Germinal center (tissue), 1 donor: ENCODE data around the gene EEFSEC.
"Not testable (repeated sequence)": the region's sequence is repeated elsewhere in the genome, so short reads cannot be mapped to it uniquely, and the experiment has no call there.

ENCODE experiments used
- DNase-seq: peaks from one replicate; pipeline ENCODE4 v3.0.0; 2012; ENCODE audit warnings: mixed read lengths, low spot score

EEFSEC gene

DNA sequence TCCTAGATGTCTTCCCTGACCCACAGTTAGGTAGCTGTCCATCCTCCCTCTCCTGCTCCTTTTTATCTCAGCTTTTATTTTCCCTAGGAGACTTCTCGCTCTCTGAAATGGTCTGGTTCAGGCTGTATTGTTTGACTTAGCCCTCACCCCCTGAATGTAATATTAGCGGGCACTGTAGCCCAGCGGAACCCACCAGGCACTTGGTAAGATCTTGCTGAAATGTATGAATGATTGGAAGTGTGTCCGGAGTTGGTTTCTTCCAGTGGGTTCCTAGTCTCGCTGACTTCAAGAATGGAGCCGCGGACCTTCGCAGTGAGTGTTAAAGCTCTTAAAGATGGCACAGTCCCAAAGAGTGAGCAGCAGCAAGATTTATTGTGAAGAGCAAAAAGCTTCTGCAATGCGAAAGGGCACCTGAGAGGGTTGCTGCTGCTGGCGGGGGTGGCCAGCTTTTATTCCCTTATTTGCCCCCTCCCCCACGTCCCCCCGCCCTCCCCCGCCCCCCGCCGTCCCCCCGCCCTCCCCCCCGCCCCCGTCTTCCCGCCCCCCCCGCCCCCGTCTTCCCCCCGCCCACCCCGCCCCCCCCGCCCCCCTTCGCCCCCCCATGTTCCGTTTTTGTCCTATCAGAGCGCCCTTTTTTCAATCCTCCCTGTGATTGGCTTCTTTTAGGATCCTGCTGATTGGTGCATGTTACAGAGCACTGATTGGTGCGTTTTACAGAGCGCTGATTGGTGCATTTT is 694 bp upstream of the EEFSEC start:
- no peak for DNase-seq

DNA sequence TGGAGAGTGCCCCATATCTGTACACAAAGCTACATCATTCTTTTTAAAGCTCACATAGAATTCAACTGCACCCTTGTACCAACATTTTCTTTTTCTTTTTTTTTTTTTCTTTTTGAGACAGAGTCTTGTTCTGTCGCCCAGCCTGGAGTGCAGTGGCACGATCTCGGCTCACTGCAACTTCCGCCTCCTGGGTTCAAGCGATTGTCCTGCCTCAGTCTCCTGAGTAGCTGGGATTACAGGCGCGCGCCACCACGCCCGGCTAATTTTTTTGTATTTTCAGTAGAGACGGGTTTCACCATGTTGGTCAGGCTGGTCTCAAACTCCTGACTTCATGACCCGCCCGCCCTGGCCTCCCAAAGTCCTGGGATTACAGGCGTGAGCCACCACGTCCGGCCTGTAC is 1.1 kb downstream of the EEFSEC start:
- DNase-seq, result not testable (repeated sequence)

DNA sequence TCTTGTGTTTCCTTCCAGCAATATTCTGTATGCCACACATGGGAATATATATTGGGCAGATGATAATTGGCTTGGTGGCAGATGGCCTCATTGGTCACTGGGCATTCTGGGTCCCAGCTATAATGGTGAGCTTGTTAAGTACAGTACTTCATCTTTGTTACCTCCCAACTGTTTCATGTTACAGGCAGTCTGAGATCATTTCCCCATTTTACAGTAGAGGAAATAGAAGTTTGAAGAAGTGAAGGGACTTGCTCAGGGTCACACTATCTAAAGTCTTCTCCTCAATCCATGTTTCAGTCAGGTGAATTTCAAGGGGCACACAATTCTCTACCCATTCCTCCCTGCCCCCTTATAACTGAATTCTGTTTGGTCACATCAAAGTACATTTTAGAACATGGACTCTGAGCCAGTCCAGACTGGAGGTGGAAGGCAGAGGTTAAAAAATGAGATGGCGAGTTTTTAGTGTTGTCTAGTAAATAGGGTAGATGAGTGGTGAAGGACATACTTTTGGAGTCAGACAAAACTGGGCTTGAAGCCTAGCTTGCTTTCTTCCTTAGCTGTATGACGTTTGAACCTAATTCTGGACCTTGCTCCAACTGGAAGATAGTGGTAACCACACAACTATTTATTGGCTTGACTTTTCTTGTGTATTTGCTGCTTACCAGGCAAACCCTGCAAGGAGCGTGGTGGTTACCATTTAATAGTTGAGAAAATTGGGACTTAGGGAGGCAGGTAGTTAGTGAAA is 2.5 kb downstream of the EEFSEC start:
- DNase-seq, result no peak

DNA sequence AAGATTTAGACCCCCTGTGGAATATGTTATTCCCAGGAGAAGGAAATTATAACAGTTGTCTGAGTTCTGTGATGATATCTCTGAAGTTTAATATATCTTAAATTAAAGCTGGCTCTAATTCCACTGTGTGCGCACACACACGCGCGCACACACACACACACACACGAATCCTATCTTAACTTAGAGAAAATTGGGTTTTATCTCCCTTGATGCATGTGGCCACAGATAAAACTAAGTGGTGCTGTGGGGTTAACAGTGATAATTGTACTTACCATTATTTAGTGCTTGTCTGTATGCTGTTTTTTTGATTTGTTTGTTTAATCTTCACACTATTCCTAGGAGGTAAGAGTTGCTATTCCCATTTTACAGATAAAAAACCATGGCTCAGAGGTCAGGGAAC is 7.4 kb downstream of the EEFSEC start:
- no peak for DNase-seq

DNA sequence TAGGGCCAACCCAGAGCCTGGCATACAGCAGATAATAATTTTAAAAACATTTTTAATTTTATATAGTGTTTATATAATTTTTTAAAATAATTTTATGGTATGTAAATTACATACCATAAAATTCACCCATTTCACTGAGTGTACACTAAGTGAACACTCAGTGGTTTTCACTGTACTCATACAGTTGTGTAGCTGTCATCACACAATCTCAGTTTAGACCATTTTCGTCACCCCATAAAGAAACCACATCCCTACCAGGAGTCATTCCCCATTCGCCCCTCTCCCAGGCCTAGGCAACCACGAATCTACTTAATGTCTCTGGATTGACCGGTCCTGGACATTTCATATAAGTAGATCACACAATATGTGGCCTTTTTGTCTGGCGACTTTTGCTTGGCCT is 10.2 kb downstream of the EEFSEC start:
- no peak for DNase-seq

DNA sequence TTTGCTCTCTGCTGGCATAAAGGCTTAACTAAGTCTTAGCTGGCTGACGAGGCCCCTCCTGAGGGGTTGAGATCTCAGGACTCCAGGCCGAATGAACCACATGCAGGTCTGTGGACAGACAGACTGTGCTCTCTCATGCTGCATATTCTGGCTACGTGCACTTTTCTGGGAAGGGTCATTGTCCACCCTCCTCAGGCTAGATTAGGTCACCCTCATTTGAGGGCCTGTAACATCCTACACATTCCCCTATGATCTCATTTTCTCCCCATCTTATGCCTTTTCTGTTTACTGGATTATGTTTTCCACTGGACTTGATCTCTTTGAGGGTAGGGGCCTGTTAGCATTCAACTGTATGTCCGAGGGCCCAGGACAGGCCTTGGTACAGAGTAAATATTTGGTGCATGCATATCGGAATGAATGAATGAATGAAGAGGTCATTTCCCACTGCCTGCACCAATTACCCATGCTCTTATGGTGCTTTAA is 13.7 kb downstream of the EEFSEC start:
- DNase-seq, result no peak

DNA sequence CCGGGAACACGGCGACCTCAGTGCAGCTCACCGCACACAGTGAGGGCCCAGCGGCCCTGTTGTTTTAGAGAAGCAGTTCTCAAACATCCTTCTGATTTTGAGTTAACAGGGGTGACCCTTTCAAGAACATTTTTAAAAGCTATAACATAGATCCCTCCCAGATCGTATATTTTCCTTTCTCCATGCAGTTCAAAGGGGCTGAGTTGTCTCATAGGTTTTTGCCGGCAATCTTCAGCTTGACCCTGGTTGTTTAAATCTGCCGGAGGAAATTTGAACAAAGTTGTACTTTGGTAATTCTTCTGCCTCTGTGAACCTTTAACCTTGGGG is 14.3 kb downstream of the EEFSEC start:
- DNase-seq, result no peak

DNA sequence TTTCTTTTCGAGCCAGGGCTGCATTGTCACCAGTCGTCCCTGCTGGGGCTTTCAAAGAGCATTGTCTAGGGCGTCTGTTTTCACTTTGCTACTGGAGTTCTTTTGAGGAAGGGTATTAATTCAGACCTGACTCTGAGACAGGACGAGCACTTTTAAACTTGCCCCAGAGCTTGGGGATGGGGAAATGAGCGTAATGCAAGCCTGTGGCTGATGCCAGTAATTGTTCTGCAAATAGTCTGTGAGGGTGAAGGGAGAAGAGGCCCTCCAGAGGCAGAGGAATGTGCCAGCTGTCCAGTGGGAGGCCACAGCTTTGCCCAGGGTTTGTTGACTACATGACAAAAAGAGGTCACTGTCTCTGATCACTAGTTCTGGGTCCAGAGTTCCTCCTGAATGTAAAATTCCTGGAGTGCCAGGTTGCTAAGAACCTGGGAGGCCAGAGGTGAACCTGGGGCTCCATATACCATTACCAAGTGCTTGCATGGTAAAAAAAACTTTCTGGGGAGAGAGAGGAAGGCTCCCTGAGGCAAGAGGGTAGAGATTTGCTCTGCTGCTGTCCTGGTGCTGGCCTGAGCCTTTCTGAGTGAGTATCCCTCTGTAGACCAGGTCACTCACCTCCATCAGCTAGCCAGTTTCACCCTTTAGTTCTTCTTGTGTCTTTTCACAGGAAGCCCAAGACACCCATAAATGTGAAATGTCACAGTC is 14.8 kb downstream of the EEFSEC start:
- DNase-seq, result no peak

DNA sequence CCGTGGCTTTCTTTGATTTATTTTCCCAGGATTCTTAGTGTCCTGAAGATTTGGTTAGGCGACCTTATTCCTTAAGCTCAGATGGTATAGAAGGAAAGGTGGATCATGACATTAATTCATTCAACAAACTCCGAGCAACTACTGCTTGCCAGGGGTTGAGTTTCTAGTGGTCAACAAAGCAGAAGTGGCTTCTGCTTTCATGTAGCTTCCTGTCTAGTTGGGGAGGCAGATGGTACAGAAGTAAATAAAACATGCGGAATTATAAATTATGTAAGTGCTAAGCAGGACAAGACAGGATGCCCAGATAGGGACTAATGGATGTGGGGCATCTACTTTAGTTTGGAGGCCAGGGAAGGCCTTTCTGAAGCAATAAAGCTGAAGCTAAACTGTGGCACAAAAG is 15.6 kb downstream of the EEFSEC start:
- no peak for DNase-seq

DNA sequence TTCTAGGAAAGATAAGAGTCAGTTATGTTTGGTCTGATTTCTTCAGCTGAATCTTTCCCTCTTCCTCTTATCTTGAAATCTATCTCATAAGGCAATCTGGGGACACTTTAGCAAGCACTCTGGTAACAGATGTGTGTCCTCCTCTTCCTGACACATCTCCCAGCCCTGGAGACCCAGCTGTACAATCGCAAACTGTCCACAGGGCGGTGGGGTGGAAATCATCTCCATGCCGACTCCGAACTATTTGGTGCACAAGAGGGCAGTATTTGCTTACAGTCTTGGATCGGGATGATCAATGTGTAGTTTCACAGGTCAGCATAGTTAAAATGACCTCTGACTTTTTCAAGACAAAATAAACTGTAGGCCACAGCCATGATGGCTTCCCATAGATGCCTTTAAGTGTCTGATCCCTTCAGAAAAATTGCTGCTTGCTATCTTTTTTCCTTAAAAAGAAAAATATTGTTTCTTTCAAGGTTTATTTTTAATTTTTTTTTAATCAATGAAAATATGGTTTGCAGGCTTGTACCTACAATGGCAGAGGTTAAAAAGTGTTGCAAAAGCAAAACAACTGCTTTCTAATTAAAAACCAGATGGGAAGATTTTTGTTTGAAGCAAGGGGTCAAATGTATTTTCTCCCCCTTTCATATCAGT is 17.7 kb downstream of the EEFSEC start:
- DNase-seq, result no peak

DNA sequence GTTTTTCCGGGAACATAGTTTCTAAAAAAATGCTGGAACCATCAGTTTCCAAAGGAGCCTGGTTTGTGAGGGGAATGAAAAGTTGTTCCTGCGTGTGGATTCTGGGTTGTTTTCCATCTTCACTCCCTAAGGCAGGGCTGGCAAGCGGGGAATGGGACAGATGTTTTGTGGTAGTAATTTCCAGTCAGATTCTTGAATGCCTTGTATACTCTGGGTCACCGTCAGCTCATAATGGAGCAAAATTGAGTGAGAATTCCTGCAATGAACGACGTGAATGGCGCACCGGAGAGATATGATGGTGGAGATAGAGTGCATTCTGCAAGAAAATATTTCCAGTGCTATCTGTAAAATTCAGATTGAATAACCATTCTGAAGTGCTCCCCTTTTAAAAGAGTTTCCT is 19.9 kb downstream of the EEFSEC start:
- DNase-seq, result no peak

DNA sequence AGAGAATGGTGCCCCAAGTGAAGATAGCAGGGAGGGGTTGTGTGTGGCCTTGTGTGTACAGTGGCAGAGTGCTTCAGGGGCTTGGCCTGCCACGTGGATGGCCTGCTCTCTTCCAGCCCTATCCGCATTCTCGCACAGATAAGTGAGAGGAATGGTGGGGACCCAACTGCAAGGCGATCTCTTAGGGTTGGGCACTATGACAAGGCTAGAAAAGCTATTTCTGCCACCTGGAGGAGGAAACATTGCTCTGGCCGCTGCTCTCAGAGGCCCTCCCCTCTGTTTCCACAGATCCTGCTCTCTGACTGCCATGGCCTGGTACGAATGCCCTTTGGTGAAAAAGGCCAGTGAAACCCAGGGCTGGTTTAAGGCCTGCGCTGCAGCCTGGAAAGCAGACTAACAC is 20.6 kb downstream of the EEFSEC start:
- DNase-seq, result no peak

DNA sequence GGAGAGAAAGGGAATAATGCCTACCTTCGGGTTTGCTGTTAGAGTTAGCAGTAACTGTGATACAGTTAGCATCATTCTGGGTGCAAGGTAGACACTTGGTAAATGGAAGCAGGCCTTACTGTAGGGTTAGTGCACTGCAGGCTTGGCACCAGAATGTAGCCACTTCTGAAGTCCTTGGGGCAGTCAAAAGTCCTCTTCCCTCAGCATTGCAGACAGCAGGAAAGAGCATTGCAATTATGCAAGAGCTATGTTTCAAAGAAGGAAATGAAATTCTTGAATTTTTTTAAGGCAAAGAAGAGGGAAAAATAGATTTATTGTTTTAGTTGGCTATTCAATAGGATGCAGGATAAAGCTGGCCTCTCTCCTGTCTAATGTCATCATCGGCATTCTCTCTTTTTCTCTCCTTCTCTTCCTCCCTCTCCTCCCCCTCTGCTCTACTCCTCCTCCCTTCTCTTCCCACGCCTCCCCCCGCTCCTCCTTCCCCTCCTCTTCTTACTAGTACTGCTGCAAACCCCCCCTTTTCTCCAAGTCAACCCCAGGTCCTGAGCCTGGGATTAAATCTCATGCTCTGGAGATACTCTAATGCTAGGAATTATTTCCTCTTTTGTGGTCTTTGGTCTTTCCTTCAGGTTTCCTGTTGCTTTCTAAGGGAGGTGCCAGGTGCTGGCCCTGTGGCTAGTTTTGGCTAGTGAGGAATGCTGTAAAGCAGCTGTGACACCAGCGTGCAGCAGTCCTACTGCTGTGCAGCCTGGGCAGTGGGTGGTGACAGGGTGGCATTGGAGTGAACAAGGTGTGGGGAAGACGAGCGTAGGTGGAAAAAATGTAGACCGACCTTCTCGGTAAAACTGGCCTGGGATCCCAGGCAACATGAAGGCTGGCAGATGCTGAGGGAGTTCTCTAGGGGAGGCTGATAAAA is 21.7 kb downstream of the EEFSEC start:
- DNase-seq, result no peak

DNA sequence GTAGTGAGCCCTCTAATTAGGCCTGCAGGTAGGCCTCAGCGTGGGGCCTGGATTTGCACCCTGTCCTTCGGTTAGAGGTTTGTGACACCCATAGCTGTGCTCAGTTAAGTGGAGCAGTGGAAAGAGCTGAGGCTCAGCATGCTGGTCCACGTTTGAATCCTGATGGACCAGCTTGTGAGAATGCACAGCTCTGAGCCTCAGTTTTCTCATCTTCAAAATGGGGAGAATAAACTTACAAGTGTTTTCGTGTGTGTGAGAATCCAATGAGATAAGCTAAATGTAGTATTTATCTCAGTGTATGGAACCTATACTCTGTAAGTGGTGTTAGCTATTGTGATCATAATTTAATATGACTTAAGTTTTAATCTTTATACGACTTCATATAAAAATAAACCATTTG is 22.5 kb downstream of the EEFSEC start:
- DNase-seq, result no peak

DNA sequence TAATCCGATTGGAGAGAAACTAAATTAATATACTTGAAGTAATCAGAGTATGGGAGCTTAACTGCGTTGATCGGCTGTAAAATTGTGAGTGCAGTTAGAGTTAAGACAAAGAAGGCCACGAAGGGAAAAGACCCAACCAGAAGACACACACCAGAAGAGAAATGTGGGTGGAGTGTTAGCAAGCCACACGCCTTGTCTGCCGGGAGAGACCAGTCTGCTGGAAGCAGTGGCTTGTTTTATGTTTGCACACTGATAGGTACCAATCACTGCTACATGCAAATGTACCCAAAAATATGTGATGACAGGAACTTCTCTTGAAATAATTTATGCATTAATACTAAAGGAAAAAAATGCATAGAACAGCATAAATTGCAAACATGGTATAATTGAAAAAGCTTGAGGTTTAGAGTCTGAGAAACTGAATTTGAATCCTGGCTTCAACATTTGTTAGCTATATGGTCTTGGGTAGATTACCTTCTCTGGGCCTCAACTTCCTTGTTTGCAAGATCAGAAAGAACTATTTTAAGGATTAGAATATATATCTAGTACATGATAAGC is 23.1 kb downstream of the EEFSEC start:
- DNase-seq, result no peak

DNA sequence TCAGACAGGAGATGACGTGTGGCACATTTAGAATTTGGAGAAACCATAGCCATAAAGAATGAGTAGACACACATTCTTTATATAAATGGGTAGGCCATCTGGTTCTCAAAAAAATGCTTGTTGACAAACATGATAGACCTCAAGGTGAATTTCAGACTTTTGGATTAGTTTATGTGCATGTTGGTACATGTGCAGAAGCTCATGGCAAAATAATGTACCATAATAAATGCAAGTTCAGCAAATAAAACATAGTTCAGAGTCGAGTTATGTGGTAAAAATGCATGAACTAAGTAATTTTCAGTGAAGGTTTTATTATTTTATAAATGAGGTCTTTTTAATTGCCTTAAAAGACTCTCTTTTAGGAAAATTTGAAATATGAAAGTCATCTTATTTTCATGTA is 24.6 kb downstream of the EEFSEC start:
- DNase-seq, result no peak

DNA sequence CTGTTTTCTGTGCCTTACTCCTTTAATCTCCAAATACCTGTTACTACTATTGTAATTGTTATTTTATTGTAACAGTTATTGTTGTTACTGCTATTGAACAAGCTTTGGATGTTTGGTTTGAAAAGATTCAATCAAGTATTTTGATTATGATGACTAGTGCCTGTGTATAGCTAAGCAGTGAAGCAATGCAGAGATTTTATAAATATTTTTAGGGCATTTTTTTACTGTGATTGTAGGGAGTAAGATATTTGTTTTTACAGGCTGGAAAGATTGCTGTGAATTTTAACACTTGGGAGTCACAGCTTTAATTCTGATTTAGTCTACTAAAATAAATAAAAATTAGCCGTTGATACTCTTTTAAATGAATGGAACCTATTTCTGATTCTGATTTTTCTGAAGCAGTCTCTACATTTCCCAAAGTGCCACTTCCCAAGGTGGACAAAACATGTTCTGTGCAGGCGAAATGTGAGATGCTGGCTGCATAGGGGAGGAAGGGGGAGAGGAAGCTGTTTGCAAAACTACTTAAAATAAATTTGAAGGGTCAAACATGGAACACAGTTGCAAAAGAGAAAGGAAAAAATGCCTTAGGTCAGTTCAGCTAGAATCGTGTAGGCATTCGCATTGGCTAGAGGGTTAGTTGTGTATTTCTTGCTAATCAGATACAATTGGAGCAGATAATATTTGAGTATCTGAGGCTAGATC is 25.7 kb downstream of the EEFSEC start:
- DNase-seq, result no peak

DNA sequence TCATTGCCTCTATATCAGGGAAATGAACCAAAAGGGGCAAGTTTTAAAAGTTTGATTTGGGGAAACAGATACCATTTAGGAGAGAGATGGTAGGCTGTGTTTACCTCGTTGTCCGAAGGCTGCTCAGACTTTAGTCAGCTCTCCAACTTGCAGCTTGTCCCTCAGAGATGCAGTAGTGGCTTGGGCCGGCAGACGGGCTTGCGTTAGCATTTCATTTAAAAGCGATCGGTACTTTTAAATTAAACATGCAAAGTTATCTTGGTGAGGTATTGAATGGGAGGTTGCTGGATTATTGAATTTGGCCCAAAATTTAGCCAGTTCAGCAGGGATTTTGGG is 26.2 kb downstream of the EEFSEC start:
- no peak for DNase-seq

DNA sequence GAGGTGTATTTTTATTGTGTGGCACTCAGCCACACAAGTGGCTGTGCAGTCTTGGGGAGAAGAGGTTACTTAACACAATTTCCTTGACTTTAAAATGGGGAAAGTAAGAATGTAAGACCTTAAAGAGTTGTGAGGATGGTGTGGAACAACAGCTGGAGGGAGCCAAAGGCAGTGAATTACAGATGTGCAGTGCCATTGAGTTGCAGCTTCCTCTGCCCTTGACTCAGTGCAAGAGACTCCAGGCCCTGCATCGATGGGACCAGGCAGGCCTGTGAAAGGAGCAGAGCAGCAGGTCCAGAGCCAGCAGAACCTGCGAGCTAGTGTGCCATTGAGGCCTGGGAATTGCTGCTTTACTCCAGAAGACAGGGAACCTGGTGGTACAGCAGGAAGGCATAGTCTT is 27.2 kb downstream of the EEFSEC start:
- DNase-seq, result no peak

DNA sequence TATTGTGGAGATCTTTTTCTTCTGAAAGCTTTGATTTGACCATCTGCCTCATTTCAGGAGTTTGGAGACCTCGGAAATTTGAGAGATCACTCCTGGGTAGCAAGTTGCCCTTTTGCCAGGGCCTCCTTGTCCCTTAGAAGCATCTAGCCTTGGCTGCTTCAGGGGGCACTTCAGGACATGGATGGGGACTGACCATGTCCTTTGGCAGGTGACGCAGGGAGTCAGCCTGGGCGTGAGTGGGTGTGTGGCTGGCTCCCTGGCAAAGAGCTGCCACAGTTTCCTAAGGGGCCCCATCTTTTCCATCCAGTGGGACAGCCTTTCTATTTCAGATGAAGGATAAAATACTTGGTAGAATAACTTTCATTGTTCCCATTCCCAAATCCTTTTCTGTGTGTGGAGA is 27.6 kb downstream of the EEFSEC start:
- DNase-seq, result no peak

DNA sequence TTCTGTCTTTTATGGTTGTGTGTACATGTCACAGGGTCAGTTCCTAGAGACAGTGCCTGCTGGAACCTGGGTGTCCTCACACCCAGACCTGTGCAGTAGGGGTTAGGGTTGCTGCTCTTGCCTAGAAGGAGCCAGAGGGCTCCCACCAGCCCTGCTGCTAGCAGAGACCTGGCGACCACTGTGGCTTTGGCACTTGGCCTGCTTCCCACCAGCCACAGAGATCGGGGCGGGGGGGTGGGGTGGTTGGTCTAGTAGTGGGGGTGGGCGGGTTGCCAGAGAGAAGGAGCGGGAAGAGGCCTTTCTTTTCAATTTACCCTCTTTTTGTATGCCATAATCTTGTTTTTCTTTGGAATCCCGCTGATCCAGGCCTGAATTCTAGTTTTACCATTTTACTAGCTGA is 29.4 kb downstream of the EEFSEC start:
- no peak for DNase-seq
